Right atrium auricular region (tissue), 2 donors: ENCODE data around the gene MATR3. TPM values are rescaled to one million over a fixed set of nuclear protein-coding genes. Genes with fewer than 3 reads are reported as not detected.

ENCODE experiments used
- DNase-seq: peaks from one replicate; pipeline ENCODE4 v3.0.0-alpha.2; 2019; ENCODE audit warnings: low spot score
- H3K27ac ChIP-seq, 2 donors: fragments of 200-600 bp; sonication (generic); 1 replicate in 1 of 2; 2 replicates in 1 of 2; pipeline ENCODE4 v1.5.1; 2016 to 2019
- H3K27me3 ChIP-seq, 2 donors: fragments of 200-600 bp; sonication (generic); one replicate each; pipeline versions ENCODE4 v1.5.1 to v1.6.0; 2017 to 2019
- H3K36me3 ChIP-seq: fragments of 200-600 bp; sonication (generic); one replicate; pipeline ENCODE4 v1.5.1; 2016
- H3K4me1 ChIP-seq, 2 donors: fragments of 200-600 bp; sonication (generic); one replicate each; pipeline versions ENCODE4 v1.5.1 to v1.6.0; 2017 to 2019
- H3K4me3 ChIP-seq, 2 donors: fragments of 200-600 bp; sonication (generic); 1 replicate in 1 of 2; 2 replicates in 1 of 2; pipeline ENCODE4 v1.5.1; 2017 to 2019; ENCODE audit warnings: mild to moderate bottlenecking in 1 of 2, moderate library complexity in 1 of 2
- H3K9me3 ChIP-seq, 2 donors: fragments of 200-600 bp; sonication (generic); one replicate each; pipeline ENCODE4 v1.5.1; 2019
- total RNA-seq, 2 donors: library from RNA; depleted of rRNA; stranded (reverse); fragments of >200 nt; gene quantifications; one replicate each; pipeline ENCODE4 v1.1.0, GENCODE V29; 2016
- TF ChIP-seq, protein P1 (sequence below), 2 donors: fragments of 200-600 bp; sonication (generic); IDR thresholded peaks; one replicate each; pipeline ENCODE4 v1.5.1; 2019; ENCODE audit warnings: antibody characterized with exemption in 2 of 2

MATR3 gene
- total RNA-seq, 2 donors from 2014 or later, result 131 to 159 TPM

DNA sequence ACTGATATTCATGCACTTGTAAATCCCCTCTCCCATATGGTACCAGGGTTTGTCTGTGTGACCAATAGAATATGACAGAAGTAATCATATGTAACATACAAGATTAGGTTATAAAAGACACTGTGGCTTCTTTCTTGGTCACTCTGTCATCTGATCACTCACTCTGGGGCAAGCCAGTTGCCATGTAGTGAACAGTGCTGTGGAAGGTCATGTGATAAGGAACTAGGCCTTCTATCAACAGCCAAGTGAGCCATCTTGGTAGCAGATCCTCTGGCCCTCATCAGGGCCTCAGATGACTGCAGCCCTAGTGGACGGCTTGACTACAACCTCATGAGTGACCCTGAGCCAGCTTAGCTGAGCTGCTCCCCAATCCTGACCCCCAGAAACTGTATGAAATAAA lies 30.0 kb upstream of the MATR3 start:
- no peaks in the 10 kb centered on the region for H3K36me3 ChIP-seq
- H3K27ac ChIP-seq, result no peak overlapping the region
- no peak for DNase-seq
- H3K9me3 ChIP-seq, result no peaks in the 10 kb centered on the region
- no peaks in the 10 kb centered on the region for H3K27me3 ChIP-seq
- TF ChIP-seq, protein P1, sequence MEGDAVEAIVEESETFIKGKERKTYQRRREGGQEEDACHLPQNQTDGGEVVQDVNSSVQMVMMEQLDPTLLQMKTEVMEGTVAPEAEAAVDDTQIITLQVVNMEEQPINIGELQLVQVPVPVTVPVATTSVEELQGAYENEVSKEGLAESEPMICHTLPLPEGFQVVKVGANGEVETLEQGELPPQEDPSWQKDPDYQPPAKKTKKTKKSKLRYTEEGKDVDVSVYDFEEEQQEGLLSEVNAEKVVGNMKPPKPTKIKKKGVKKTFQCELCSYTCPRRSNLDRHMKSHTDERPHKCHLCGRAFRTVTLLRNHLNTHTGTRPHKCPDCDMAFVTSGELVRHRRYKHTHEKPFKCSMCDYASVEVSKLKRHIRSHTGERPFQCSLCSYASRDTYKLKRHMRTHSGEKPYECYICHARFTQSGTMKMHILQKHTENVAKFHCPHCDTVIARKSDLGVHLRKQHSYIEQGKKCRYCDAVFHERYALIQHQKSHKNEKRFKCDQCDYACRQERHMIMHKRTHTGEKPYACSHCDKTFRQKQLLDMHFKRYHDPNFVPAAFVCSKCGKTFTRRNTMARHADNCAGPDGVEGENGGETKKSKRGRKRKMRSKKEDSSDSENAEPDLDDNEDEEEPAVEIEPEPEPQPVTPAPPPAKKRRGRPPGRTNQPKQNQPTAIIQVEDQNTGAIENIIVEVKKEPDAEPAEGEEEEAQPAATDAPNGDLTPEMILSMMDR (IDR thresholded peaks at IDR 0.05), result no peak
- peaks cover 0 to 18% of the 10 kb centered on the region in 2 donors for H3K4me1 ChIP-seq
- H3K4me3 ChIP-seq, result no peak overlapping the region

DNA sequence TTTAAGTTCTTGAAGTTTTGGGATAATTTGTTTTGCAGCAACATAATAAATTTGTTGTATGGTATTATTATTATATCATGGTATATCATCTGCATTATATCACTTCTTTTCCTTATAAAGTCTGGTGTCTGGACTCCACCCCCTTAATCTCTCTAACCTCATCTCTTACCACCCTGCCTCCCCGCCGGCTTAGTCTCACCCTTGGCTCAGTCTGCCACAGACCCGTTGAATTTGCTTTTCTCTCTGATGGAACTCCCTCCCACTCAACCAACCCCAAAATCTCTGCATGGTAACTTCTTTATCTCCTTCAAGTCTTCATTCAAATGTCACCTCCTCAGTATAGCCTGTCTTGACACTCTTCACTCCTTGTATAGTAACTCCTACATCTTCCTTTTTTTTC lies 29.6 kb upstream of the MATR3 start:
- no peak overlapping the region for H3K4me3 ChIP-seq
- H3K27ac ChIP-seq, result no peak overlapping the region
- DNase-seq, result no peak
- no peaks in the 10 kb centered on the region for H3K9me3 ChIP-seq
- H3K4me1 ChIP-seq, result peaks cover 0 to 22% of the 10 kb centered on the region in 2 donors
- TF ChIP-seq, protein P1 (IDR thresholded peaks at IDR 0.05), result no peak
- no peaks in the 10 kb centered on the region for H3K27me3 ChIP-seq
- H3K36me3 ChIP-seq, result no peaks in the 10 kb centered on the region

DNA sequence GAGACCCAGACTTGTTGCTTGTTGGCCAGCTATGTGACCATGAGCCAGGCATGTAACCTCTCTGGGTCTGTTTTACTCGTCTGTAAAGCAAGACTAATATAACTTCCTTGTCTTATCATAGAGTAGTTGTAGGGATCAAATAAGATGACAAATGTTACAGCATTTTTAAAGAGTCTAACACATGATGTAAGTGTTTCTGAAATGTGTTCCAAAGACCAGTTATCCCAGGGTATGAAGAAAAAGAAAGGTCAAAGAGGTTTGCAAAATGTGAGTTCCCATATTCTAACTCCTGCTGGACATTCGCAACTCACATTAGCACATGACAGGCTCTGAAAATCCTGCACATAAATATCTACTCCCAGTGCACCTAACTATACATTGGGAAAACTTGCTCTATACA lies 28.5 kb upstream of the MATR3 start:
- Histone ChIP-seq H3K4me1 (peaks cover 0 to 24% of the 10 kb centered on the region in 2 donors), H3K27ac (no peak overlapping the region), H3K9me3 (no peaks in the 10 kb centered on the region), H3K36me3 (no peaks in the 10 kb centered on the region), H3K4me3 (no peak overlapping the region), H3K27me3 (no peaks in the 10 kb centered on the region)
- TF ChIP-seq, protein P1 (IDR thresholded peaks at IDR 0.05), result no peak
- no peak for DNase-seq

DNA sequence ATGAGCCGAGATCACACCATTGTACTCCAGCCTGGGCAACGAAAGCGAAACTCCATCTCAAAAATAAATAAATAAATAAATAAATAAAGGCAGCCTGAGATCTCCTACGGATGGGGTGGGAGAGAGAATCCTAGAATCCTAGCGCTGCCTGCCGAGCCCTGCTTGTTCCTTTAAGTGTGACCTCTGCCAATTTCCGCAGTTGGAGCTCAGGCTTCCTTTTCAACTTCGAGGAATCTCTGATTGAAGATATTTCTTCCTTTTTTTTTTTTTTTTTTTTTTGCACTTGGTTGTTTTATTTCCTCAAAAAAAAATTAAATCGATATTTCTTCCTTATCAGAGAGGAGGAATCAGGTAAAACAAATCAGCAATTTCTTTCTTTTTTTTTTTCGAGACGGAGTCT lies 27.3 kb upstream of the MATR3 start:
- DNase-seq, result no peak
- Histone ChIP-seq H3K27ac (no peak overlapping the region), H3K9me3 (no peaks in the 10 kb centered on the region), H3K4me3 (no peak overlapping the region), H3K4me1 (peaks cover 0 to 24% of the 10 kb centered on the region in 2 donors), H3K36me3 (no peaks in the 10 kb centered on the region), H3K27me3 (no peaks in the 10 kb centered on the region)
- TF ChIP-seq, protein P1 (IDR thresholded peaks at IDR 0.05), result no peak

DNA sequence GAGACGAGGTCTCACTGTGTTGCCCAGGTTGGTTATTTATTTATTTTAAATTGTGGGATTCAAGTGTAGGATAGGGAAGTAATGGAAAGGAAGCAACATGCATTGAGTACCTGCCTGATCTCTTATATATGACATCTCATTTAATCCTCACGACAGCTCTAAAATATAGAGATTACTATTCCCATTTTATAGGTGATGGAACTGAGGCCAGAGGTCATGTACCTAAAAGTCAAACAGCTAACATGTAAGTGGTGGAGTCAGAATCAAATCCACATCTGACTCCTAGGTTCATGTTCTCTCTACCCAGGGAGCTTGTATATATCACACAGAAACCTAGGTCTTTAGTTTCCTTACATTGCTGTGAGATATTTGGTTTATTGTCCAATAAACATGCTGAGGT lies 26.1 kb upstream of the MATR3 start:
- H3K4me1 ChIP-seq, result peaks cover 0 to 19% of the 10 kb centered on the region in 2 donors
- TF ChIP-seq, protein P1 (IDR thresholded peaks at IDR 0.05), result no peak
- H3K4me3 ChIP-seq, result no peak overlapping the region
- peak overlapping the region; percentile 61 to 75 for H3K27ac ChIP-seq
- no peaks in the 10 kb centered on the region for H3K36me3 ChIP-seq
- no peaks in the 10 kb centered on the region for H3K27me3 ChIP-seq
- H3K9me3 ChIP-seq, result no peaks in the 10 kb centered on the region
- no peak for DNase-seq
